NCI-H187 (cell line): ENCODE data around the gene PLPPR5.

Experiments used
- DNase-seq, 2 experiments: peaks; one replicate each; lab custom pipeline; 2025; lab: John Stamatoyannopoulos, UW

The PLPPR5 gene

GRCh38 chr1:98849969-98850636 lies 154.6 kb downstream of the PLPPR5 start:
- DNase-seq: no peak

- DNase-seq: no peak
Observed at GRCh38 chr1:98842241-98842640, 162.4 kb downstream of the PLPPR5 start.
